ENCODE measurements around the gene RBFA.
"Not testable (repeated sequence)": the region's sequence is repeated elsewhere in the genome, so short reads cannot be mapped to it uniquely, and the experiment has no call there.

The RBFA gene

DNA sequence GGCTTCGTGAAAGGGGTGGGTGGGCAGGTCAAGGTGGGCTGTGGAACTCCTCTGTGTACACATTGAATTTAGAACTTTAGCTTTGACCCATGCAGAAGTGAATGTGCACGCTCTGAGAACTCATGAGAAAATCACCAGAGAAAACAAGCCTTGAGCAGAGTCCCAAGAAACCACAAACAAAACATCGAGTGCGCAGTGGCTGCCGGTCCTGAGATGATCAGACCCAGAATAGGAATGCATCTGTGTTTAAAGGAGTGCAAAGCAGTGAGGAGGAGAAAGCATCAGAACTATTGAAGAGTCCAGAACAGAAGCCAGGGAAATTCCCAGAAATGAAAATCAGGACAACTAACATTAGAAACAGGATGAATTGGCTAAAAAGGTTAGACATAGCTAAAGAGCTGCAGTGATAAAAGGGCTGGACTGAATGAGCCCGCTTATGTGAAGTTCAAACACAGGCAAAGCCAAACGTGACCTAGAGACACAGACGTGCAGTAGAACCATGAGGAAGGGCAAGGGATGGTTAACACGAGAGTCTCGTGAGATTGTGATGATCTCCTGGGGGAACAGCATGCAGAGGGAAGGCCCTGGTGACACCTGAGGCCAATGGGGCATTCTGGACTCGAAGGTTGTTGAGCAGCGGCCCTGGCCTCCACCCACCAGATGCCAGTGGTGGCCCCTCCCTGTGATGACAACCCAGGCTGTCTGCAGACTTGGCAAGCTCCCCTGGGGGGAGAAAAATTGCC, 29.5 kb upstream of the RBFA start:
- no peak overlapping the region for H3K4me3 ChIP-seq (ENCODE audit: low read depth, low read length)
- no peak for DNase-seq
- H3K27ac ChIP-seq, result no peak overlapping the region
- in situ Hi-C loops (cut with HindIII; ENCODE audit: low pct_ligation_motif_present, low sequenced_read_pairs), result no loop called here
- no peaks in the 10 kb centered on the region for H3K27me3 ChIP-seq (replicated peaks)
- no peaks in the 10 kb centered on the region for H3K36me3 ChIP-seq (replicated peaks)
- TF ChIP-seq, protein P1, sequence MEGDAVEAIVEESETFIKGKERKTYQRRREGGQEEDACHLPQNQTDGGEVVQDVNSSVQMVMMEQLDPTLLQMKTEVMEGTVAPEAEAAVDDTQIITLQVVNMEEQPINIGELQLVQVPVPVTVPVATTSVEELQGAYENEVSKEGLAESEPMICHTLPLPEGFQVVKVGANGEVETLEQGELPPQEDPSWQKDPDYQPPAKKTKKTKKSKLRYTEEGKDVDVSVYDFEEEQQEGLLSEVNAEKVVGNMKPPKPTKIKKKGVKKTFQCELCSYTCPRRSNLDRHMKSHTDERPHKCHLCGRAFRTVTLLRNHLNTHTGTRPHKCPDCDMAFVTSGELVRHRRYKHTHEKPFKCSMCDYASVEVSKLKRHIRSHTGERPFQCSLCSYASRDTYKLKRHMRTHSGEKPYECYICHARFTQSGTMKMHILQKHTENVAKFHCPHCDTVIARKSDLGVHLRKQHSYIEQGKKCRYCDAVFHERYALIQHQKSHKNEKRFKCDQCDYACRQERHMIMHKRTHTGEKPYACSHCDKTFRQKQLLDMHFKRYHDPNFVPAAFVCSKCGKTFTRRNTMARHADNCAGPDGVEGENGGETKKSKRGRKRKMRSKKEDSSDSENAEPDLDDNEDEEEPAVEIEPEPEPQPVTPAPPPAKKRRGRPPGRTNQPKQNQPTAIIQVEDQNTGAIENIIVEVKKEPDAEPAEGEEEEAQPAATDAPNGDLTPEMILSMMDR (IDR thresholded peaks at IDR 0.05; ENCODE audit: low read depth, low read length, missing control alignments), result no peak

DNA sequence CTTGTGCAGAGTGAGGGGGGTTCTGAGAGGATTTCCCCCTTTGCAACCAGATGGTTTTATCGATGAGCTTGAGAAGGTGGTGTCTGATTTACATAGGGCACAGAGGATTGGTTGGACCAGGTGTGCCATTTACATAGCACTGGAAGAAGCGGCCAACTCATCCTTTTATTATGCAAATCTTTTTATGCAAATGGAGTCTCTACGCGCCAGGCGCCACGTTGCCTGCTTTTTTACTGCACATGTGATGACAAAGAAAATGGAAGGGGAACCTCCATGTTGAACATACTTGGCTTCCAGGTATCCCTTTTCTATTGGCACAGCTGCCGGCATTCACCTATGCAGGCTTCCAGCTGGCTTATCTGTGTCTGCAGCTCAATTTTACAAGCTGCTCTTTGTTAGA, 27.5 kb upstream of the RBFA start:
- TF ChIP-seq, protein P1 (IDR thresholded peaks at IDR 0.05; ENCODE audit: low read depth, low read length, missing control alignments), result no peak
- no peak for DNase-seq
- in situ Hi-C loops (cut with HindIII; ENCODE audit: low pct_ligation_motif_present, low sequenced_read_pairs), result no loop called here
- Histone ChIP-seq H3K27me3 (replicated peaks) (no peaks in the 10 kb centered on the region), H3K36me3 (replicated peaks) (no peaks in the 10 kb centered on the region), H3K4me3 (ENCODE audit: low read depth, low read length) (no peak overlapping the region), H3K27ac (no peak overlapping the region)

DNA sequence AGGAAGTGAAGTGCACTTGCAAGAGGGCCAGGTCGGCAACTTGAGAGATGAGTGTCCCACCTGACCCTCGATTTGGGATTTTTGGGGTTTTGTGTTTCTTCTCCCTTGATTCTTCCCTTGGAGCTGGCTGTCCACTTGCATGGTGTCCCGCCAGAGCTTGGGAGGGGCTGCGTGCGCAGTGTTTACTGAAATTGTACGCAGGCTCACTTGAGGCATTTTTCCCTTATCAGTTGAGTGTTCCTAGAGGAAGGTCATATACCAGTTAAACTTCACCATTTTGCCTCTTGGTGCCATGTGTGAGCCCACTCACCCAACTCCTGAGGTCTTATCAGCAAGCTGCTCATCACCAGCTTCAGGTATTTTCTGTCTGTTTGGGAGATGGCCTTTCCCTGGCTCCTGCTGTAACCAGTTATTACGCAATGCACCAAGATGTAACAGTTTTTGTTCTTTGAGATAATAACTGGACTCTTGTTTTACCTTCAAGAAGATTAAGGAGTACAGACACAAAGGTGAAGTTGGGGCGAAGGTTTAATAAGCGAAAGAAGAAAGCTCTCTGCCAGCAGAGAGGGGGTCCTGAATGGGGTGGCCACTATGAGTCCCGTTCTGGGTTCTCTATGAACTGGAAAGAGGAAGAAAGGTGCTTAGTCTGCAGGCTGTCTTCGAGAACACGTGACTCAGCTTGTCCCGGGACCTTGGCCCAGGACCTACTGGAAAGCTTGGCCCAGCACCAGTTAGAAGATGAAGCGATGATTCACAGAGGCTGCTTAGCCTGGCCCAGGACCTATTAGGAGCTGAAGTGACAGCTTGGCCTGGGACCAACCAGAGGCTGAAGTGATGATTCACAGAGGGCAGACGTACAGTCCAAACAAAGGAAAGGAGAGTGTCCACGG, 24.3 kb upstream of the RBFA start:
- DNase-seq, result peak; percentile 93
- TF ChIP-seq, protein P1 (IDR thresholded peaks at IDR 0.05; ENCODE audit: low read depth, low read length, missing control alignments), result no peak
- H3K27ac ChIP-seq, result no peak overlapping the region
- H3K4me3 ChIP-seq (ENCODE audit: low read depth, low read length), result no peak overlapping the region
- in situ Hi-C loops (cut with HindIII; ENCODE audit: low pct_ligation_motif_present, low sequenced_read_pairs), result no loop called here
- no peaks in the 10 kb centered on the region for H3K27me3 ChIP-seq (replicated peaks)
- no peaks in the 10 kb centered on the region for H3K36me3 ChIP-seq (replicated peaks)

DNA sequence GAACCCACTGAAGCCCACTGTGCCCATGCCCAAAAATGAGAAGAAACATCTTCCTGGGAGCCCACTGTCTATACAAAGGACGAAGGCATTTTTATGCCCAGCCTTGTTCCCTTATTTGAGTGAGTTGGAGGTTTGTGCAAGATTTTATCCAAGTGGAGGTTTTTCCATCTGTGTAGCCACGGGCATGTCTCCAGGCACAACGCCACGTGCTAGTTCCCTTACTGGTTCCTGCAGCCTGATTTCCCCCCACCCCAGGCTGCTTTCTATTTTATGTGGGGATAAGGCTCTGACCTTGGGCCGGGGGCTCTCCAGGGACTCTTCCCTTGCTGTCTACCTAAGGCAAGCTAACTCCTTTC, 23.7 kb upstream of the RBFA start:
- H3K36me3 ChIP-seq (replicated peaks), result no peaks in the 10 kb centered on the region
- TF ChIP-seq, protein P1 (IDR thresholded peaks at IDR 0.05; ENCODE audit: low read depth, low read length, missing control alignments), result no peak
- in situ Hi-C loops (cut with HindIII; ENCODE audit: low pct_ligation_motif_present, low sequenced_read_pairs), result no loop called here
- H3K27ac ChIP-seq, result no peak overlapping the region
- no peak overlapping the region for H3K4me3 ChIP-seq (ENCODE audit: low read depth, low read length)
- DNase-seq, result no peak
- no peaks in the 10 kb centered on the region for H3K27me3 ChIP-seq (replicated peaks)

DNA sequence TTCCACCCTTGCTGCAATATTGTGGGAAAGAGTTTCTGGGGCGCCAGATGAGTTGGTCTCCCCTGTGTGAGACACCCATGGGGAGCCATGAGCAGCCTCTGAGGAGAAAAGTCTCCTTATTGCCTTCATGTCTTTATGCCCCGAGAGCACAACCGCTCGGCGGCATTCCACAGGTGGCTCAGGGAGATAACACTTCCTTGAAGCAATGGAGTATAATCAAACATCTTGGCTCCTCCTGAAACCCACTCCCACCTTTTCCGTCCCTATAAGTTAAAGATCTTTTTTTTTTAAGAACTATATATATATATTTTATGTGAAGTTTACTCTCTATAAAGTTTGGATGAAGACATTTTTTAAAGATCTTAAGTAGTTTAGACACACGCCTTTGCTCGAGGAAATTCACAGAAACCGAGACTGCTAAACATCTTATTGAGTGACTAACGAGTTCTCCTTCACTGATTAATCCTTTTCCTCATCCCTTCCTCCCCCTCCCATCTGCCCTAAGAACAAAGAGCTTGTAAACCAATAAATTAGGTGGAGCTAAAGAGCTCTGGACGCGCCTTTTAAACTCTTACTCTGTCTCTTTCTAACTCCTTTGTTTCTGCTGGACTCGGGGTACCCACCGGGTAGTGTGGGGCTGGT, 22.6 kb upstream of the RBFA start:
- H3K4me3 ChIP-seq (ENCODE audit: low read depth, low read length); in situ Hi-C loops (cut with HindIII; ENCODE audit: low pct_ligation_motif_present, low sequenced_read_pairs); H3K27me3 ChIP-seq (replicated peaks); H3K27ac ChIP-seq; DNase-seq; H3K36me3 ChIP-seq (replicated peaks): not testable (repeated sequence)

DNA sequence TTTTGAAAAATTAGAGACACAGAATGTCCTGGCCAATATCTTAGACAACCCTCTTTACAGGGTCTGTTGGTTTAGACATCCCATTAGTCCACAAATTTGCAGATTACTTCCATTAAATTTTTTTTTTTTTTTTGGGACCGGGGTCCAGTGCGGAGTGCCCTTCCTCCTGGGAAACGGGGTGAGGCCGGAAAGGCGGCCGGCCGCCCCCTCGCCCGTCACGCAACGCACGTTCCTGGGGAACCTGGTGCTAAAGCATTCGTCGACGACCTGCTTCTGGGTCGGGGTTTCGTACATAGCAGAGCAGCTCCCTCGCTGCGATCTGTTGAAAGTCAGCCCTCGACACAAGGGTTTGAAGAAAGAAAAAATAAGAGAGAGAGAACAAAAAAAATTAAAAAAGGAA, 21.5 kb upstream of the RBFA start:
- TF ChIP-seq, protein P1 (IDR thresholded peaks at IDR 0.05; ENCODE audit: low read depth, low read length, missing control alignments), result no peak
- no peak for DNase-seq
- H3K27me3 ChIP-seq (replicated peaks), result no peaks in the 10 kb centered on the region
- in situ Hi-C loops (cut with HindIII; ENCODE audit: low pct_ligation_motif_present, low sequenced_read_pairs), result no loop called here
- H3K4me3 ChIP-seq (ENCODE audit: low read depth, low read length), result no peak overlapping the region
- no peak overlapping the region for H3K27ac ChIP-seq
- H3K36me3 ChIP-seq (replicated peaks), result no peaks in the 10 kb centered on the region
